BE2C (cell line): ENCODE results near the gene COG7.

Experiments used
- DNase-seq: peaks from one replicate; pipeline ENCODE4 v3.0.0-alpha.2; 2020
- H3K27me3 ChIP-seq: fragments of 250-450 bp; sonication (Bioruptor Pico); 2 replicates; pipeline ENCODE4 v1.5.1; 2020; ENCODE audit warnings: mild to moderate bottlenecking
- H3K36me3 ChIP-seq: fragments of 250-450 bp; sonication (Bioruptor Pico); 2 replicates; pipeline ENCODE4 v1.5.1; 2020; ENCODE audit warnings: mild to moderate bottlenecking
- H3K4me1 ChIP-seq: fragments of 250-450 bp; sonication (Bioruptor Pico); 2 replicates; pipeline ENCODE4 v1.5.1; 2020
- H3K4me3 ChIP-seq: 2 replicates; pipeline ENCODE4 v1.5.1; 2011; ENCODE audit warnings: low read depth, low read length
- H3K9me3 ChIP-seq: fragments of 250-450 bp; sonication (Bioruptor Pico); 2 replicates; pipeline ENCODE4 v1.5.1; 2020
- TF ChIP-seq, protein P1 (sequence below): IDR thresholded peaks from 2 replicates; pipeline ENCODE4 v1.5.1; 2012; ENCODE audit warnings: mild to moderate bottlenecking, low read depth, low read length

COG7 gene

DNA sequence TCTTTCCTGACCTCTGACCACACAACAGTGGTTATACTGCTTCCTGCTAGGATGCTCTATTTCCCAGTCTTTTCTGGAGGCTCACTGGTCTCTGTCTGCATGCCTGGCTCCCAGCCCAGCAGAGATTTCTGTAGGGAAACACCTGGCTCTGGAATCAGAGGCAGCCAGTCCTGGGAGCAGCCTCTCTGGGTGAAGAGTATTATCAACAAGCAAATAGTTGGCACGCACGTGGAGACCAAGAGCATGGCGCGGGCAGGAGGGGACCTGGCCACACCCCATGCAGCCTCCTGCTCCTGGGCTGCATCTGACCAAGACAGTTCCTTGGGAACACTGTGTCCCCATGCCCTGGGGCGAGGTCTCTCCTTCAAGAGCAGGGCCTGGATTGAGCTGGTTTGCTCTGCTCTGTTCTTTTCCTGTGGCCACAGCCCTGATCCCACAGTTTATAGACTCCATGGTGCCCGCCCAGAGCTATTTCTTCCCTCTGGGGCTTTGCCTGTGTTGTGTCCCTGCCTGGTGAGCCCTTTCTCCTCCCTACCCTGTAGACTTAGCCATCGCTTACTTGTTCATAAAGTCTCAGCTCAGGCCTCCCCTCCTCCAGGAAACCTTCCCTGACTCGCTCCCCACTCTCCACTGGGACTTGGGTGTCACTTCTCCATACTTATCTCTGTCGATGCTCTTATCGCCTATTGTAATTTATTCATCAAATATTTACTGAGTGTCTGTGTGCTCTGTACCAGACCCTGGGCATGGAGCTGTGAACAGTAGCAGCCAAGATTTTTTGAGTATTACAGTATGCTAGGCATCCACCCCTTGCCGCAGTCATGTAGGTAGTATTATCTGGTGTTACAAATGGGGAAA lies 90.3 kb downstream of the COG7 start:
- Histone ChIP-seq H3K36me3 (no peaks in the 10 kb centered on the region), H3K4me1 (no peaks in the 10 kb centered on the region), H3K9me3 (no peaks in the 10 kb centered on the region), H3K27me3 (peaks cover 3% of the 10 kb centered on the region; the same call in 1 of the 2 replicates), H3K4me3 (no peak overlapping the region)
- TF ChIP-seq, protein P1, sequence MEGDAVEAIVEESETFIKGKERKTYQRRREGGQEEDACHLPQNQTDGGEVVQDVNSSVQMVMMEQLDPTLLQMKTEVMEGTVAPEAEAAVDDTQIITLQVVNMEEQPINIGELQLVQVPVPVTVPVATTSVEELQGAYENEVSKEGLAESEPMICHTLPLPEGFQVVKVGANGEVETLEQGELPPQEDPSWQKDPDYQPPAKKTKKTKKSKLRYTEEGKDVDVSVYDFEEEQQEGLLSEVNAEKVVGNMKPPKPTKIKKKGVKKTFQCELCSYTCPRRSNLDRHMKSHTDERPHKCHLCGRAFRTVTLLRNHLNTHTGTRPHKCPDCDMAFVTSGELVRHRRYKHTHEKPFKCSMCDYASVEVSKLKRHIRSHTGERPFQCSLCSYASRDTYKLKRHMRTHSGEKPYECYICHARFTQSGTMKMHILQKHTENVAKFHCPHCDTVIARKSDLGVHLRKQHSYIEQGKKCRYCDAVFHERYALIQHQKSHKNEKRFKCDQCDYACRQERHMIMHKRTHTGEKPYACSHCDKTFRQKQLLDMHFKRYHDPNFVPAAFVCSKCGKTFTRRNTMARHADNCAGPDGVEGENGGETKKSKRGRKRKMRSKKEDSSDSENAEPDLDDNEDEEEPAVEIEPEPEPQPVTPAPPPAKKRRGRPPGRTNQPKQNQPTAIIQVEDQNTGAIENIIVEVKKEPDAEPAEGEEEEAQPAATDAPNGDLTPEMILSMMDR = no peak
- no peak for DNase-seq

DNA sequence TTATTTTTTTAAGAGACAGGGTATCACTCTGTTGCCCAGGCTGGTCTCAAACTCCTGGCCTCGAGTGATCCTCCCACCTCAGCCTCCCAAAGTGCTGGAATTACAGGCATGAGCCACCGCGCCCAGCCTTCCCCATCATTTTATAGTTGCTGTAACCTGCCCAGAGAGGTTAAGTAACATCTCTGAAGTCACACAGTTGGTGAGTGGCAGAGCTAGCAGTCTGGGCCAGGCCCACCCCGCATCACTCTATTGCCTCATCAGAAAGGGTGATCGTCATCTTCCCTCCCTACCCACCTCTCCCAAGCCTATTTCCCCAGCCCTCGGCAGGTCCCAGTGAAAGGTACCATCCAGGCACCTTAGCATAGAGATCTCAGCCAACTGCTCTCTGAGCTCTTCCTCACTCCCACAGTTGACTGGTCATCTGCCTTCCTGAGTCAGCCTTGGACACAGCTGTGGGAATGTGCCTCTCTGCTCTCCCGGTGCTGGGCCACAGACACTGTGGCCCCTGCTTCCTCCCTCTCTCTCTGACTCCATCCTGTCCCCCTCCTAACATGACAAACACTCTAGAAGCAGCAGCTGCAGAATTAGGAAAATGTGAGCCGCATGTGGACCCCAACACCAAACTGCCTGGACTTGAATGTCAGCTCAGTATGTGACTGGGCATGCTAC lies 93.8 kb downstream of the COG7 start:
- no peaks in the 10 kb centered on the region for H3K4me1 ChIP-seq

DNA sequence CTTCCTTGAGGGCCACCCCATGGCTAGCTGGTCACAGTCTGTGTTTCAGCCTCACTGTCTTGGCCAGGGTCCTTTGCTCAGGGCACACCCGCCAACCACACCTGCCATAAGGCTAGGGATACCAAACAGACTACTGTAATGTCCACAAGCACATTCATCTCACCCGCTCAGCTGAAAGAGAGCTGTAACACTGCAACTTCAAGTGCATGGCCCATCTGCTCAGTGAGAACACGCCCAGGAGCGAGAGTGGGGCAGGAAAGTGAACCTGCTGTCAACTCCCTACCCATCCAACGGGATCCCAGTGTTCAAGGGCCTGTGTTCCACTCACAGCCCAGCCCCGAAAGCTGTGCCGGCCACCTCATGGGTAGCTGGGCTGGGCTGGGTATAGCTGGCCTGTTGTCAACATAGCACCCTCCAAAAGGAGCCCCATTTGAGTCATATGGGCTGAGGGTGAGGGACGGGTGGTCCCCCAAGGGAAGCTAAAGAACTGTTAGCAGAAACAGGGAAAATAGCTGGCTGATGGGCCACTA lies 95.2 kb downstream of the COG7 start:
- TF ChIP-seq, protein P1 = no peak
- Histone ChIP-seq H3K4me1 (no peaks in the 10 kb centered on the region), H3K4me3 (no peak overlapping the region), H3K36me3 (no peaks in the 10 kb centered on the region), H3K9me3 (no peaks in the 10 kb centered on the region), H3K27me3 (no peaks in the 10 kb centered on the region)
- no peak for DNase-seq

More for the DNA sequence above, 93.8 kb downstream of the COG7 start:
- DNase-seq = no peak
- TF ChIP-seq, protein P1 = no peak
- H3K36me3 ChIP-seq = no peaks in the 10 kb centered on the region
- no peaks in the 10 kb centered on the region for H3K9me3 ChIP-seq
- H3K27me3 ChIP-seq = no peaks in the 10 kb centered on the region
- H3K4me3 ChIP-seq = no peak overlapping the region

DNA sequence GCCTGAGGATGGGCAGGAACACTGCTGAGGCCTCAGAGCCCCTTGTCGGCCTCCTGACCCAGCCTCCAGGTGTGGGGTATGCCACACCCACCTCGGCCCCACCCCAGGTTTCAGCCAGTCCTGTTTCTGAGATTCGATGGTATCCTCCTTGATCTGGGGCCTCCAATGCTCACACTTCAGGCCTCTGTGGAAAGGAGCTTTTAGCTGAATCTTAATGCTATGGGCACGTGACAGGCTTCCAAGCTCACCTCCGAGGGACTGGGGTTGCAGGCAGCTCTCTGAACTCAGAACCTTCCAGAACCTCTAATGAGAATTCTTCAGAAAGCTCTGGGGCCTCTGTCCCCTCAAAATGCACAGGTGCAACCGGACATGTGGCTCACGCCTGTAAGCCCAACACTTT lies 96.0 kb downstream of the COG7 start:
- TF ChIP-seq, protein P1 = no peak
- Histone ChIP-seq H3K9me3 (no peaks in the 10 kb centered on the region), H3K27me3 (no peaks in the 10 kb centered on the region), H3K4me3 (no peak overlapping the region), H3K4me1 (no peaks in the 10 kb centered on the region), H3K36me3 (no peaks in the 10 kb centered on the region)
- DNase-seq = no peak

DNA sequence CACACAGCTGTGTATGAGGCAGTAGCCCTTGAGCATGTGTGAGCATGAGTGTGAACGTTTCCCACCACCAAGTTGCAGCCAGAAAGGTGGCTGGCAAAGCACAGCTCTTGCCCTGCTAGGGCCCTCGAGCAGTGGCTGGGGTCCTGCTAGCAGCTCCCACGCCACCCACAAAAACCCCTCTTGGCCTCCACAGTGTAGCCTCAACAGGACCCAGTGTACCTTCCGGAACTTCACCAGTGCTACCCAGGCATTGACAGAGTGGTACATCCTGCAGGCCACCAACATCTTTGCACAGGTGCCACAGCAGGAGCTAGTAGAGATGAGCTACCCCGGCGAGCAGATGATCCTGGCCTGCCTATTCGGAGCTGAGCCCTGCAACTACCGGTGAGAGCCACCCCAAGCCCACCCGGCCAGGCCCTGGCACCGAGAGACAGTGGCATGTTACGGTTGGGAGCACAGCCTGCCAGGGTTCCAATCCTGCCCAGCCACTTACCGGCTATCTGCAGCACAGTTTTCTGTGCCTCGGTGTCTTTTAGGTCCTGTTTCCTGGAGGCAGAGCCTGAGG lies 97.8 kb downstream of the COG7 start:
- Histone ChIP-seq H3K4me3 (no peak overlapping the region), H3K4me1 (no peaks in the 10 kb centered on the region), H3K36me3 (no peaks in the 10 kb centered on the region), H3K27me3 (no peaks in the 10 kb centered on the region), H3K9me3 (no peaks in the 10 kb centered on the region)
- no peak for DNase-seq
- TF ChIP-seq, protein P1 = no peak

DNA sequence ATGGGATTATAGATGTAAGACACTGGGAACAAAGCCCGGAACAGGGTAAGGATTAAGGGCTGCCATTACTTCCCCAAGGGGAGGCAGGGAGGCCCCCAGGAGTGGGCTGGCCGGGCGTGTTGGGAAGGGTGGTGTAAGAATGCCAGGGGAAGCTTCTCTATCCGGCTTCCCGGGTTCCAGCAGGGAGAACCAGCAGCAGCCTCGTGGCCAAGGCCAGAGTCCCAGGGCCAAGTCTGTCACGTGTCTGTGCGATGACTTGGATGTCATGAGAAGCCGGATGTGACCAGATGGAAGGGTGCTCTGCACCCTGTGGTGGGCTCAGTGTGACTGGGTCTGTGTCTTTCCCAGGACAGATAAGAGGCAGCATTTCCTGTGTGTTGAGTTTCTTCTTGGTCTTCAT lies 98.7 kb downstream of the COG7 start:
- Histone ChIP-seq H3K27me3 (no peaks in the 10 kb centered on the region), H3K4me1 (no peaks in the 10 kb centered on the region), H3K36me3 (no peaks in the 10 kb centered on the region), H3K9me3 (no peaks in the 10 kb centered on the region), H3K4me3 (no peak overlapping the region)
- TF ChIP-seq, protein P1 = no peak
- DNase-seq = no peak
